ENCODE measurements around the gene CNTN4. TPM values are rescaled to one million over a fixed set of nuclear protein-coding genes. Genes with fewer than 3 reads are reported as not detected.

CNTN4 gene
- polyA plus RNA-seq, 1 donor from 2014 or later, result not detected

GRCh38 chr3:2370317-2370716 is 271.7 kb downstream of the CNTN4 start:
- Mint-ChIP-seq H3K9me3 (no peaks in the 10 kb centered on the region), H3K36me3 (no peaks in the 10 kb centered on the region), H3K27me3 (no peaks in the 10 kb centered on the region), H3K27ac (no peak overlapping the region), H3K4me1 (no peaks in the 10 kb centered on the region), H3K4me3 (no peak overlapping the region)

GRCh38 chr3:2372306-2372705 is 273.6 kb downstream of the CNTN4 start:
- no peak overlapping the region for H3K4me3 Mint-ChIP-seq
- H3K27ac Mint-ChIP-seq, result no peak overlapping the region
- no peaks in the 10 kb centered on the region for H3K4me1 Mint-ChIP-seq
- no peaks in the 10 kb centered on the region for H3K9me3 Mint-ChIP-seq
- H3K36me3 Mint-ChIP-seq, result no peaks in the 10 kb centered on the region
- no peaks in the 10 kb centered on the region for H3K27me3 Mint-ChIP-seq

DNA sequence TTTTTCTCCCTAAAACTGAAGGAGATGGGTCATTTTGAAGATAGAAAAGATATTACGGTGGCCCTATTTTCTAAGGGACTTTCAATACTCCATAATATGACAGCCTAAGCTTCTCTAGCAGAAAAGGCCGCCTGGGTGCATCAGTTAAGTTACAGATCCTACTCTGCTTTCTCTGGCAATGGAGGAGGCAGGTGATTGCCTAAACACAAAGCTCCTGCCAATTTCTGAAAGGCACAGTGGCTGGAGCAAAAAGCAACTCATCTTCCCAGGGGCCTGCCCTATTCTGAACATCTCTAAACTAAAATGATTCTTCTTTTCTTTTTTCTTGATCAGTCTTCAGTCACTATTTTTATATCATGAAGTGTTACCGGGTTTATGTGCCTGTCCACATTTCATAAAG is 276.7 kb downstream of the CNTN4 start:
- Mint-ChIP-seq H3K4me3 (no peak overlapping the region), H3K27me3 (no peaks in the 10 kb centered on the region), H3K4me1 (no peaks in the 10 kb centered on the region), H3K27ac (no peak overlapping the region), H3K9me3 (no peaks in the 10 kb centered on the region), H3K36me3 (no peaks in the 10 kb centered on the region)

DNA sequence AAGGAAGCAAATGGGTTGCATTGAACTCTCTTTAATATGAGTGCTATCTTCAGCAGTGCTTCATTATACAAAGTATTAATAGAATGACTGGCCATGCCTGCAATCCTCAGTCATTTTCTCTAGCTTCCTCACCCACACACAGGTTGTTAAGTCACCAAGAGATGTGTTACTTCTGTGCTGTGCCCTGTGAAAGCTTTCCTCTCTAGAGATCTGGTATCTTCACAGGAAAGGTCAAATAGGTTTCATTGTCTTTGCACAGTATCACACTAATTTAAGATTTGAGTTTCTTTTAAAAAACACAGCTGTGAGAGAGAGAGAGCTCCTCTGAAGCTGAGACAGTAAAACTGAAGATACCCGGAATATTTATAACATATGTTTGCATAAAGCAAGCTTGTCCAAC is 278.6 kb downstream of the CNTN4 start:
- H3K9me3 Mint-ChIP-seq, result no peaks in the 10 kb centered on the region
- H3K27ac Mint-ChIP-seq, result no peak overlapping the region
- H3K4me1 Mint-ChIP-seq, result no peaks in the 10 kb centered on the region
- H3K27me3 Mint-ChIP-seq, result no peaks in the 10 kb centered on the region
- no peak overlapping the region for H3K4me3 Mint-ChIP-seq
- H3K36me3 Mint-ChIP-seq, result no peaks in the 10 kb centered on the region

DNA sequence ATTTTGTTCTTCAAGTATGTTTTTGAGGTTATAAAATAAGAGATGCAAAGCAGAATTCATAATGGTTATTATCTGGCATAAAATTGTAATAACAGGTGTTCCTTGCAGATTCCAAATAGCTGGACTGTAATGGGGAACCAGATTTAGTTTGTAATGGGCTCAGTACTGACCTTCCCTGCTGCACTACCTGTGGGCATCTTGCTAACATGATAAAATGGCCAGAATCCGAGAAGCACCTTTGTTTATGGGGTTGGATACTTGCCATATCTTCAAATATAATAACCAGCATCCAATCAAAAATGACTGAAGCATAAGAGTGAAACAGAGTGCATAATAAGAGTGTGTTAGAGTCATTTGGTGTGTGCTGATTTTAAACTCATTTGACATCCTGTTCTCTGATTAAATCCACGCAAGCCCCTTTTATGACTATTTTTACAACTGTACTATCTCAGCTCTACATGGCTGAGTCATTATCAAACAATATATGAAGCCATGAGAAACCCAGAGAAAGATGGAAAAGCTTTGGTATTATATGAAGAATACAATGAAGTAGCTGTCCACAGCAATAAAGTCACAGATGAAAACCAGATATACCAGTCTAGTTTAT is 292.4 kb downstream of the CNTN4 start:
- Mint-ChIP-seq H3K27ac (no peak overlapping the region), H3K36me3 (no peaks in the 10 kb centered on the region), H3K4me3 (no peak overlapping the region), H3K27me3 (no peaks in the 10 kb centered on the region), H3K9me3 (no peaks in the 10 kb centered on the region), H3K4me1 (no peaks in the 10 kb centered on the region)

DNA sequence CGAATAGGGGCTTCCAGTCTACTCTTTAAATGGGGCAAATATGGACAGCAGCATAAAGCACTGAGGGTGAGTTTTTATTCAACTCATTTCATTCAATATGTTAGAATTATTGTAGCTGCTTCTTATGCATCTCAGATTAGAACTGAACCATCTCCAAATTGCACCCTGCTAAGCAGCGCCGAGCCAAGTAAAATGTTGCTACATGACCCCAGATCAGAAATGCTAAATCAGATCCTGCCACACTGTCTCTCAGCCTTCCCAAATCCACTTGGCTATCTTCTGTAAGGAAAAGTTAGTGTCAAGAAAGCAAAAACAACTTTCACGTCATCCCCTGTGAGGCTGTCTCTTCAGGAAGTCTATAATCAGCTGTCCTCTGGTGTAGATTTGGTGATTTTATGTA is 293.2 kb downstream of the CNTN4 start:
- no peaks in the 10 kb centered on the region for H3K9me3 Mint-ChIP-seq
- H3K36me3 Mint-ChIP-seq, result no peaks in the 10 kb centered on the region
- H3K27me3 Mint-ChIP-seq, result no peaks in the 10 kb centered on the region
- no peaks in the 10 kb centered on the region for H3K4me1 Mint-ChIP-seq
- no peak overlapping the region for H3K4me3 Mint-ChIP-seq
- no peak overlapping the region for H3K27ac Mint-ChIP-seq

GRCh38 chr3:2392981-2393380 is 294.3 kb downstream of the CNTN4 start:
- Mint-ChIP-seq H3K27me3 (no peaks in the 10 kb centered on the region), H3K36me3 (no peaks in the 10 kb centered on the region), H3K9me3 (no peaks in the 10 kb centered on the region), H3K4me3 (no peak overlapping the region), H3K4me1 (no peaks in the 10 kb centered on the region), H3K27ac (no peak overlapping the region)

GRCh38 chr3:2415083-2415482 is 316.4 kb downstream of the CNTN4 start:
- no peaks in the 10 kb centered on the region for H3K36me3 Mint-ChIP-seq
- no peaks in the 10 kb centered on the region for H3K27me3 Mint-ChIP-seq
- no peak overlapping the region for H3K4me3 Mint-ChIP-seq
- peaks cover 0 to 1% (median 0%) of the 10 kb centered on the region in 3 donors for H3K9me3 Mint-ChIP-seq
- H3K27ac Mint-ChIP-seq, result no peak overlapping the region
- H3K4me1 Mint-ChIP-seq, result no peaks in the 10 kb centered on the region

DNA sequence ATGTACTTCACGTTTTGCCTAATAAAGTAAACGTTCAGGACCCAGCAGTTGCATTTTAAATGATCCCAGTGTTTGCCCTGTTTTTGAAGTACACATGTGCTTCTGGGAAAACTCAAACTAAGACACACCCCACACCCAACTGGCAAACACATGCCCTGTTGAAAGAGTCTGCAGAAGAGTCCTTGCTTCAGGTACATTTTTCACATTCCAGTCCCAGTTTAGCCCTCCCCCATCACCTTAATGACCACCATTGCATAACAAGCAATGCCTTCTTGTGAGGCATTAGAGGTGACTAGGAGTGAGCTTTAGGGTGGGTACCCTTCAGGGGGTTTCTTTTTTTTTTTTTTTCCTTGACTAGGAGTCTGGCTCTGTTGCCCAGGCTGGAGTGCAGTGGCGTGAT is 322.3 kb downstream of the CNTN4 start:
- H3K27ac Mint-ChIP-seq, result no peak overlapping the region
- H3K36me3 Mint-ChIP-seq, result no peaks in the 10 kb centered on the region
- no peaks in the 10 kb centered on the region for H3K27me3 Mint-ChIP-seq
- no peak overlapping the region for H3K4me3 Mint-ChIP-seq
- no peaks in the 10 kb centered on the region for H3K4me1 Mint-ChIP-seq
- peaks cover 0 to 3% (median 2%) of the 10 kb centered on the region in 3 donors for H3K9me3 Mint-ChIP-seq

- Mint-ChIP-seq H3K27me3 (no peaks in the 10 kb centered on the region), H3K4me3 (no peak overlapping the region), H3K4me1 (no peaks in the 10 kb centered on the region), H3K27ac (no peak overlapping the region), H3K9me3 (peaks cover 0 to 2% (median 2%) of the 10 kb centered on the region in 3 donors), H3K36me3 (no peaks in the 10 kb centered on the region)
Measured at GRCh38 chr3:2423143-2423542, 324.5 kb downstream of the CNTN4 start.

GRCh38 chr3:2441558-2441957 is 342.9 kb downstream of the CNTN4 start:
- Mint-ChIP-seq H3K4me3 (no peak overlapping the region), H3K4me1 (peaks cover 0 to 2% (median 0%) of the 10 kb centered on the region in 3 donors), H3K27ac (no peak overlapping the region), H3K27me3 (no peaks in the 10 kb centered on the region), H3K36me3 (no peaks in the 10 kb centered on the region), H3K9me3 (no peaks in the 10 kb centered on the region)

GRCh38 chr3:2446146-2446545 is 347.5 kb downstream of the CNTN4 start:
- Mint-ChIP-seq H3K4me3 (no peak overlapping the region), H3K27ac (no peak overlapping the region), H3K4me1 (no peaks in the 10 kb centered on the region), H3K36me3 (no peaks in the 10 kb centered on the region), H3K27me3 (no peaks in the 10 kb centered on the region), H3K9me3 (no peaks in the 10 kb centered on the region)

- Mint-ChIP-seq H3K36me3 (no peaks in the 10 kb centered on the region), H3K4me1 (no peaks in the 10 kb centered on the region), H3K27me3 (no peaks in the 10 kb centered on the region), H3K9me3 (peaks cover 0 to 5% (median 3%) of the 10 kb centered on the region in 3 donors), H3K27ac (no peak overlapping the region), H3K4me3 (no peak overlapping the region)
Measured at GRCh38 chr3:2452249-2452648, 353.6 kb downstream of the CNTN4 start.

GRCh38 chr3:2454865-2455264 is 356.2 kb downstream of the CNTN4 start:
- Mint-ChIP-seq H3K27ac (no peak overlapping the region), H3K9me3 (peaks cover 0 to 5% (median 3%) of the 10 kb centered on the region in 3 donors), H3K36me3 (no peaks in the 10 kb centered on the region), H3K4me3 (no peak overlapping the region), H3K27me3 (no peaks in the 10 kb centered on the region), H3K4me1 (no peaks in the 10 kb centered on the region)

- Mint-ChIP-seq H3K4me1 (no peaks in the 10 kb centered on the region), H3K9me3 (peaks cover 0 to 5% (median 3%) of the 10 kb centered on the region in 3 donors), H3K4me3 (no peak overlapping the region), H3K36me3 (no peaks in the 10 kb centered on the region), H3K27ac (no peak overlapping the region), H3K27me3 (no peaks in the 10 kb centered on the region)
Measured at GRCh38 chr3:2456788-2457187, 358.1 kb downstream of the CNTN4 start.

DNA sequence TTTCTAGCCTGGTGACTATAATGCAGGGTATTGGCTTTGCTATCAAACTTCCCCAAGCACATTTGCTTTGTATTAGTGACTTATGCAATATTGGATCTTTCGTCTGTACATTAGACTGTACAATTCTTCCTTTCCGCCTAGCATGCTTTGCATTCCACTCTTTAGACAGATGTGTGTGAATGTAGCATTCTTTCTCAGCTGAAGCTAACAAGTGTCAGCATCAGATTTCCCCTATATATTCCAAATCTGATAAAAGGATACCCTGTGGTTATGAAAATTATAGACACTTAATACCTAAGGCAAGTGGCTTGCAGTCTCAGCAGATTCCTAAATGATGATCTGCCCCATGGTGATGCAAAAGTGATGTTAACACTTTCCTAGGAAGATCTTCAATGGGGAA is 360.1 kb downstream of the CNTN4 start:
- Mint-ChIP-seq H3K27ac (no peak overlapping the region), H3K27me3 (no peaks in the 10 kb centered on the region), H3K4me1 (no peaks in the 10 kb centered on the region), H3K9me3 (peaks cover 0 to 5% (median 3%) of the 10 kb centered on the region in 3 donors), H3K36me3 (no peaks in the 10 kb centered on the region), H3K4me3 (no peak overlapping the region)
